H7 (cell line): ENCODE data around the gene NR3C2. TPM values are rescaled to one million over a fixed set of nuclear protein-coding genes. Genes with fewer than 3 reads are reported as not detected.

ENCODE experiments used
- DNase-seq: peaks from one replicate; pipeline ENCODE4 v3.0.0; 2012
- H3K27me3 ChIP-seq: 2 replicates; pipeline ENCODE4 v1.6.0; 2011; ENCODE audit warnings: mild to moderate bottlenecking, low read length; ENCODE audit not compliant: control insufficient read depth, insufficient read depth
- H3K36me3 ChIP-seq: replicated peaks from 2 replicates; pipeline ENCODE4 v1.5.1; 2011; ENCODE audit warnings: low read length; ENCODE audit not compliant: control insufficient read depth, insufficient read depth
- H3K4me3 ChIP-seq: 2 replicates; pipeline ENCODE4 v1.5.1; 2011; ENCODE audit warnings: low read depth, mild to moderate bottlenecking, control low read depth, low read length, moderate library complexity; ENCODE audit not compliant: insufficient read depth
- total RNA-seq: library from RNA; depleted of rRNA; stranded (reverse); fragments of >200 nt; shearing (Covaris generic); gene quantifications from 2 replicates; pipeline ENCODE4 v1.2.3, GENCODE V29; 2014

The NR3C2 gene
- total RNA-seq, 1 experiment from 2014 or later, result 0.55 TPM

DNA sequence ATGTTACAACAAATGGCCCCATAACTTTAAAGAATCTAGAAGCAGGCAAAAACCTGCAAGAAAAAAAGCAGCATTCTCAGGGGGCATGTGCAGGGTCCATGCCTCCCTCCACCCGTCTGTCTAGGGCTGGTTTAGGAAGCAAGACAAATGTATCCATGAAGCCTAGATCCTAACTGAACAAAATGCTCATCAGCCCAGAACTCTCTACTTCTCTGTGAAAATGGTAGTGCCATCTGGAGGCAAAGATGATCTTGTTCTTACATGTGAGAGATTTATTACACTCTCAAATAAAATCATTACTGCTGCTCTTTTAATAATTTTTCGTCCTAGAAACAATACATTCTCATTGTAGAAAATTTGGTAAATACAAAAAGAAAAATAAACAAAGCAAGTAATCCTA, 26.7 kb downstream of the NR3C2 start:
- no peak for DNase-seq
- H3K4me3 ChIP-seq, result no peak overlapping the region
- H3K27me3 ChIP-seq, result no peaks in the 10 kb centered on the region
- no peaks in the 10 kb centered on the region for H3K36me3 ChIP-seq

DNA sequence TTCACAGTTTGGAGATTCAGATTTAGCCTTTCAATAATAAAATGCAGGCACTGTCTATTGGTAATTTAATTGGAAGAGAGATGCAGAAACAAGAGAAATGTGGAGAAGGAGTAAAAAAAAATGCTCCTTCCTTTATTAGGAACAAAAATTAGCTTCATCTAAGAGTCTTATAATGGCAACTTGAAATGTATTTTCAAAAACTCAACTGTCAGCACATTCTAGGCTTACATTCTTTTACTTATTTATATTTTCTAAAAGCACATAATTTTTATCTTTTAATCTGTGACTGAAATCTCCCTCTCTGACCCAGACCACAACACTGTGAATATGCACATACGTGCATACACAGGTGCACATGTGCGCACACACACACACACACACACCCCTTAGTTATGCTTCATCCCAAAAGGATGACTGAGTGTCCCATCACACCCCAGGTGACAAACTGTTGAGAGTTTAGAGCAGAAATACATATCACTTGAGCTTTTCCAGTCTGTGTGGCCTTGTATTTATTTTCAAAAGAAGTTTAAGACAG, 29.7 kb downstream of the NR3C2 start:
- no peak for DNase-seq
- H3K36me3 ChIP-seq, result no peaks in the 10 kb centered on the region
- no peak overlapping the region for H3K4me3 ChIP-seq

DNA sequence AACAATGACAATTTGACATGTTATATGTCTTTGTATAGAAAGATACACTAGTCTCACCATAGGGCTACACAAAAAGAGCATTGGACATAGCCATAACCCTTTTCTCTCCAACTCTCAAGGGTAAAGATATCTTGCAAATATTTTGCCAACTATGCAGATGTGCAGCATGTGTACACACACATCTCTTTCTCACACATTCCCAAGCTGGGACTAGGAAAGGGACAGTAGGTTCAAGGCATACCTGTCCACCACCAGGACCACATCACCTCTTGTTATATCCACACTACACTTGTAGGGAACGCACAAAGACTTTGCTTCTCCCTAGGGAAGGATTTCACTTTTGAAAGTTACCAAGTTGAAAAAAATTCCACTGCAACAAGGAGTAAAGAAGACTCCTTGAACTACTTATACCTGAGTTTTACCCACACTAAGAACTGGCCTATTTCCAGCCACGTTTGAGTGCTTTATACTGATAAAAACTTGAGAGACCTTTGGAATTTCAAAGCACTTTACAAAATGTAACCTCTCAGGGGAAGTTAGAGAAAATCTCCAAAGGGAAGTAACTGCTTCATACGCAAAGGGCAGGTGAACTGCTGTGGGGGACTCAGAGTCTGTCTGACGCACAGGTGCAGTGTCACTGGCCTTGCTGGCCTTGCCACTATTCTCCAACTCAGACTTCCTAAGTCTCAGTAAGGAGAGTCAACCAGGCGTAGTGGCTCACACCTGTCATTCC, 36.9 kb downstream of the NR3C2 start:
- DNase-seq, result no peak
- no peaks in the 10 kb centered on the region for H3K27me3 ChIP-seq
- no peak overlapping the region for H3K4me3 ChIP-seq
- H3K36me3 ChIP-seq, result no peaks in the 10 kb centered on the region

More for the DNA sequence above, 29.7 kb downstream of the NR3C2 start:
- no peaks in the 10 kb centered on the region for H3K27me3 ChIP-seq

GRCh38 chr4:148398988-148399387, 43.2 kb downstream of the NR3C2 start:
- Histone ChIP-seq H3K27me3 (no peaks in the 10 kb centered on the region), H3K36me3 (no peaks in the 10 kb centered on the region), H3K4me3 (no peak overlapping the region)
- DNase-seq, result no peak

DNA sequence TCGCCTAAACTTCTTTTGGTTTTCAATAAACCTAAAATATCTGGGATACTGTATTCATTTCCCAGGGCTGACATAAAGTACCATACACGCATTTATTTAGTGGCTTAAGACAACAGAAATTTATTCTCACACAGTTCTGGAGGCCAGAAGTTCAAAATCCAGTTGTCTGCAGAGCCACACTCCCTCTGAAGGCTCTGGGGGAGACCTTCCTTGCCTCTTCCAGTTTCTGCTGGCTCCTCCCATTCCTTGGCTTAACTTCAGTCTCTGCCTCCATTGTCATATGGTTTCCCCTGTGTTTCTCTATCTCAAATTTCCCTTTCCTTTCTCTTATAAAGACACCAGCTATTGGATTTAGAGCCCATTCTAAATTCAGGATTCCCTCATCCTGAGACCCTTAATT, 44.4 kb downstream of the NR3C2 start:
- Histone ChIP-seq H3K36me3 (no peaks in the 10 kb centered on the region), H3K27me3 (no peaks in the 10 kb centered on the region)

GRCh38 chr4:148396986-148397673, 45.1 kb downstream of the NR3C2 start:
- H3K27me3 ChIP-seq, result no peaks in the 10 kb centered on the region

More for the DNA sequence above, 44.4 kb downstream of the NR3C2 start:
- DNase-seq, result no peak
- no peak overlapping the region for H3K4me3 ChIP-seq

DNA sequence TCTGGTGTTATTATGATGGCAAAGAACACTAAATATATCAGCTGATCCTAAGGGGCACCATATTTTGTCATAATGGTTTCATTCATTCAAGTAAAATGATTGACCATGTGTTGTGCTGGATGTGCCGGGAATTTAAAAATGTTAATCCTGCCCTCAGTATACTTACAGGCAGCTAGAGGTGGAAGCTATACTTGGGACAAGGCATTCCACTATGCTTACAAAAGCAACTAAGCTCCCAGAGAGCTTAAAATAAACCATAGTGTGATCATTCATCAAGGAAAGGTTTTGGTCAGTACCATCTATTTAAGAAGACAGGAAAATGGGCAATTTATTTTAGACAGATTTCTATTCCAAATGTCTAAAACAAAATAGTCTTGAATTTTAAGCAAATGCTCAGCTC, 46.4 kb downstream of the NR3C2 start:
- H3K27me3 ChIP-seq, result no peaks in the 10 kb centered on the region
- H3K4me3 ChIP-seq, result no peak overlapping the region
- DNase-seq, result no peak
- no peaks in the 10 kb centered on the region for H3K36me3 ChIP-seq

More at GRCh38 chr4:148396986-148397673, 45.1 kb downstream of the NR3C2 start:
- no peak for DNase-seq
- H3K4me3 ChIP-seq, result no peak overlapping the region
- H3K36me3 ChIP-seq, result no peaks in the 10 kb centered on the region

DNA sequence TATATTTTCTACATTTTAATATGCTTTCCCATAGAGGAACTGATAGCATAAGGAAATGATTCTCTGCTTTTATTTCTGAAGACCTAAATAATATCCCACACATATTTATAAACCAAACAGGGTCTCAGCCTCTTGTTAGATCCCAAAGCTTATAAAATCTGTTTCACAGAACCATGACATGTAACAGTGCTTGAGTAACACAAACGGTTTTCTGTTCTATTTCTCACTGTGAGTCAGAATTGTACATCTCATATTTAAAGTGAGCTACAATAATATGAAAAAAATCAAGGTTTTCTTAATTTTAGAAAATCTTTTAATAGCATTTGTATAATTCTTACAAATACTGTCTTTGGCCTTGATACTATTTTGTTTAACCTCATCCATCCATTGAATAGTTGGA, 51.2 kb downstream of the NR3C2 start:
- Histone ChIP-seq H3K27me3 (no peaks in the 10 kb centered on the region), H3K4me3 (no peak overlapping the region), H3K36me3 (no peaks in the 10 kb centered on the region)
- no peak for DNase-seq

GRCh38 chr4:148390311-148390710, 51.9 kb downstream of the NR3C2 start:
- Histone ChIP-seq H3K36me3 (no peaks in the 10 kb centered on the region), H3K27me3 (no peaks in the 10 kb centered on the region), H3K4me3 (no peak overlapping the region)
- no peak for DNase-seq

GRCh38 chr4:148380291-148380690, 61.9 kb downstream of the NR3C2 start:
- H3K27me3 ChIP-seq, result no peaks in the 10 kb centered on the region
- H3K4me3 ChIP-seq, result no peak overlapping the region
- no peak for DNase-seq
- no peaks in the 10 kb centered on the region for H3K36me3 ChIP-seq

DNA sequence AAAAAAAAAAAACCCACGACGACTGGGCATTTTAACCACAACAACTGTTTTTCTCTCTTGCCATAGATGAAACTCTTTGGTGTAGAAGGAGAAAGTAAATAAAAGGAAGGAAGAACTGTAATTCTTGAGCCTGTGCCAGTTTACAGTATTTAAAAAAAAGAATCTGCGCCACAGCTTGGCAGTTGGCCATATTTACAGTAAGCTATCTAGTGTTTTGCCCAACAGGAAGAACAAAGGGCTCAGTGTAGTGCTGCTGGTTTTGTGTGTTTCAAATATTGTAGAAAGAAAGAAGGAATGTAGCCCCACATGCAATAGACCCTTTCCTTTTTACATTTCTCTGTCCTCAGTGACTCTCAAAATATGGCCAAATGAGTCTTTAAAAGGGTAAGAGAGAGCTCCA, 66.1 kb downstream of the NR3C2 start:
- no peak overlapping the region for H3K4me3 ChIP-seq
- H3K36me3 ChIP-seq, result no peaks in the 10 kb centered on the region
- no peaks in the 10 kb centered on the region for H3K27me3 ChIP-seq
- no peak for DNase-seq

GRCh38 chr4:148375584-148375983, 66.6 kb downstream of the NR3C2 start:
- Histone ChIP-seq H3K4me3 (no peak overlapping the region), H3K27me3 (no peaks in the 10 kb centered on the region), H3K36me3 (no peaks in the 10 kb centered on the region)
- no peak for DNase-seq

DNA sequence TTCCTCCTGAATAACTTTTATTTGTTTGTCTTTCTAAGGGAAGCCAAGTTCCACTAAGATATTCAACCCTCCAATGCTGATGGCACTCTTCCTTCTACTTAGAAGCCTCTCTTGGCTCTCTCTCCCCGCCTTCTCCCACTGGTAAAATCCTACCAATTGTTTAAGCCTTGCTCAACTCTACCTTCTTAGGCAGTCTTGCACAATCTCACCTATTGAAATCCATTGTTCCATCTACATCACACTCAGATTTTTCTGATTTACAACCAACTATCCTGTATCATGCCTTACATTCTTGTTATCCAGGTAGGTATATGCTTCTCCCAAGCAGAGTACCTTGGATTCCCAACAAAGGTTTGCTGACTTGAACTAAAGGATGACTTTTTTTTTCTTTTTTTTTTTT, 69.1 kb downstream of the NR3C2 start:
- Histone ChIP-seq H3K4me3 (no peak overlapping the region), H3K27me3 (no peaks in the 10 kb centered on the region), H3K36me3 (no peaks in the 10 kb centered on the region)
- DNase-seq, result no peak

- no peaks in the 10 kb centered on the region for H3K36me3 ChIP-seq
- no peaks in the 10 kb centered on the region for H3K27me3 ChIP-seq
These were observed 72.3 kb downstream of the NR3C2 start for GRCh38 chr4:148369919-148370318.

GRCh38 chr4:148367756-148368155, 74.5 kb downstream of the NR3C2 start:
- no peak for DNase-seq
- Histone ChIP-seq H3K36me3 (no peaks in the 10 kb centered on the region), H3K4me3 (no peak overlapping the region), H3K27me3 (no peaks in the 10 kb centered on the region)

More at GRCh38 chr4:148369919-148370318, 72.3 kb downstream of the NR3C2 start:
- no peak for DNase-seq
- no peak overlapping the region for H3K4me3 ChIP-seq
